Karpas-422 (cell line): ENCODE measurements around the gene POPDC3. TPM values are rescaled to one million over a fixed set of nuclear protein-coding genes. Genes with fewer than 3 reads are reported as not detected.

ENCODE experiments used
- DNase-seq: peaks from one replicate; pipeline ENCODE4 v3.0.0-alpha.2; 2015
- H2AFZ ChIP-seq: fragments of 200-600 bp; sonication (generic); 2 replicates; pipeline ENCODE4 v1.6.1; 2014; ENCODE audit warnings: antibody characterized with exemption, low read length, mixed read lengths
- H3K27ac ChIP-seq: fragments of 200-600 bp; sonication (generic); 2 replicates; pipeline ENCODE4 v1.5.1; 2014; ENCODE audit warnings: mild to moderate bottlenecking, low read length, moderate library complexity
- H3K27me3 ChIP-seq: fragments of 200-600 bp; sonication (generic); 2 replicates; pipeline ENCODE4 v1.6.1; 2014; ENCODE audit warnings: low read length, mixed read lengths
- H3K36me3 ChIP-seq: fragments of 200-600 bp; sonication (generic); 2 replicates; pipeline ENCODE4 v1.6.1; 2014; ENCODE audit warnings: low read length, mixed read lengths; ENCODE audit not compliant: insufficient read depth
- H3K4me1 ChIP-seq: fragments of 200-600 bp; sonication (generic); 2 replicates; pipeline ENCODE4 v1.6.1; 2014; ENCODE audit warnings: mild to moderate bottlenecking, low read length, mixed read lengths
- H3K4me2 ChIP-seq: fragments of 200-600 bp; sonication (generic); 2 replicates; pipeline ENCODE4 v1.6.1; 2014; ENCODE audit warnings: low read length, low read depth, mild to moderate bottlenecking; ENCODE audit not compliant: poor library complexity, severe bottlenecking
- H3K4me3 ChIP-seq: fragments of 200-600 bp; sonication (generic); 2 replicates; pipeline ENCODE4 v1.5.1; 2014; ENCODE audit warnings: mild to moderate bottlenecking, antibody characterized with exemption, low read length, mixed read lengths
- H3K79me2 ChIP-seq: fragments of 200-600 bp; sonication (generic); 2 replicates; pipeline ENCODE4 v1.6.1; 2014; ENCODE audit warnings: mild to moderate bottlenecking, low read length, mixed read lengths
- H3K9ac ChIP-seq: fragments of 200-600 bp; sonication (generic); 2 replicates; pipeline ENCODE4 v1.6.0; 2014; ENCODE audit warnings: low read length
- H3K9me2 ChIP-seq: fragments of 200-600 bp; sonication (generic), shearing (Covaris generic); replicated peaks from 2 replicates; pipeline ENCODE4 v1.6.0; 2014; ENCODE audit warnings: mild to moderate bottlenecking, low read length, moderate library complexity; ENCODE audit not compliant: insufficient read depth
- H3K9me3 ChIP-seq: fragments of 300-700, 200-600 bp; sonication (generic); 2 replicates; pipeline ENCODE4 v1.6.1; 2014; ENCODE audit warnings: low read length, mixed read lengths
- H4K20me1 ChIP-seq: fragments of 200-600 bp; sonication (generic); 2 replicates; pipeline ENCODE4 v1.6.1; 2014; ENCODE audit warnings: mild to moderate bottlenecking, antibody characterized with exemption, low read length, low read depth; ENCODE audit not compliant: insufficient read depth
- total RNA-seq: library from RNA; depleted of rRNA; stranded (reverse); fragments of >200 nt; shearing (Covaris generic); gene quantifications from 2 replicates; pipeline ENCODE4 v1.2.3, GENCODE V29; 2014; ENCODE audit warnings: low replicate concordance

Gene POPDC3
- total RNA-seq, 1 experiment from 2014 or later = not detected

DNA sequence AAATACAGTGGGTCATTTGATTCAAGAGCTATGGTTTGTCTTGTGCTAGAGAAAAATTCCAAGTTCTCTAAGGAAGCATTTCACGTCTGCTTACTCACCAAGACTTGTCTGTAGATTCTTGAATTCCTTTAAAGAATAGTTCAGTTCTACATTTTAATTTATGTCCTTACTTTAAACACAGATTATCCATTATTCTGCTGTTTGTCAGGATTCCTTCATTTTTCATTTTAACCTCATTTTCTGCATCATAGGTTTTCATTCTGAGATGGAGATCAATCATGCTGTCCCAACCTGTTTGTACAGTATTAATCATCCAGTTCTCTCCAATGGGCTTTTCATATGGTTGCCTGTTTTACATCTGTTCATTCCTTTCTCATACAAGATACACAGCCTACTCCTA is 24.5 kb upstream of the POPDC3 start:
- no peak overlapping the region for H3K4me2 ChIP-seq
- H3K27ac ChIP-seq = no peak overlapping the region
- no peak overlapping the region for H3K4me3 ChIP-seq
- no peaks in the 10 kb centered on the region for H3K79me2 ChIP-seq
- no peak overlapping the region for H3K9ac ChIP-seq
- H3K9me3 ChIP-seq = no peaks in the 10 kb centered on the region
- no peaks in the 10 kb centered on the region for H3K9me2 ChIP-seq
- H4K20me1 ChIP-seq = no peaks in the 10 kb centered on the region
- no peak overlapping the region for H2AFZ ChIP-seq
- H3K36me3 ChIP-seq = no peaks in the 10 kb centered on the region
- DNase-seq = no peak
- H3K27me3 ChIP-seq = no peaks in the 10 kb centered on the region
- no peaks in the 10 kb centered on the region for H3K4me1 ChIP-seq

DNA sequence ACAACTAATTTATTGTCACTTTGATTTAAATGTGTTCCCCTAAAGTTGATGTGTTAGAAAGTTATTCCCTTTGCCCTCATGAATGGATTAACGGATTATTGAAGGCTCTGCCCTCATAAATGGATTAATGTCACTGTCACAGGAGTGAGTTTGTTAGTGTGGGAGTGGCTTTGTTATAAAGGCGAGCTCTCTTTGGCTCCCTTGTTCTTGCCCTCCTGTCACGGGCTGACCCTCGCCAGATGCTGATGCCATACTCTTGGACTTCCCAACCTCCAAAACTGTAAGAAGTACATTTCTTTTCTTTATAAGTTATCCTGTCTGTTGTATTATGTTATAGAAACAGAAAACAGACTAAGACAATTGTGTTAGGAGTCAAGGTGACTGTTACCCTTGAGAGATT is 22.7 kb upstream of the POPDC3 start:
- H3K27ac ChIP-seq = no peak overlapping the region
- H3K4me3 ChIP-seq = no peak overlapping the region
- H3K9me2 ChIP-seq = no peaks in the 10 kb centered on the region
- H3K9me3 ChIP-seq = no peaks in the 10 kb centered on the region
- H3K9ac ChIP-seq = no peak overlapping the region
- no peak overlapping the region for H2AFZ ChIP-seq
- no peaks in the 10 kb centered on the region for H4K20me1 ChIP-seq
- H3K4me1 ChIP-seq = no peaks in the 10 kb centered on the region
- no peaks in the 10 kb centered on the region for H3K36me3 ChIP-seq
- no peaks in the 10 kb centered on the region for H3K79me2 ChIP-seq
- no peak overlapping the region for H3K4me2 ChIP-seq
- no peak for DNase-seq
- no peaks in the 10 kb centered on the region for H3K27me3 ChIP-seq

DNA sequence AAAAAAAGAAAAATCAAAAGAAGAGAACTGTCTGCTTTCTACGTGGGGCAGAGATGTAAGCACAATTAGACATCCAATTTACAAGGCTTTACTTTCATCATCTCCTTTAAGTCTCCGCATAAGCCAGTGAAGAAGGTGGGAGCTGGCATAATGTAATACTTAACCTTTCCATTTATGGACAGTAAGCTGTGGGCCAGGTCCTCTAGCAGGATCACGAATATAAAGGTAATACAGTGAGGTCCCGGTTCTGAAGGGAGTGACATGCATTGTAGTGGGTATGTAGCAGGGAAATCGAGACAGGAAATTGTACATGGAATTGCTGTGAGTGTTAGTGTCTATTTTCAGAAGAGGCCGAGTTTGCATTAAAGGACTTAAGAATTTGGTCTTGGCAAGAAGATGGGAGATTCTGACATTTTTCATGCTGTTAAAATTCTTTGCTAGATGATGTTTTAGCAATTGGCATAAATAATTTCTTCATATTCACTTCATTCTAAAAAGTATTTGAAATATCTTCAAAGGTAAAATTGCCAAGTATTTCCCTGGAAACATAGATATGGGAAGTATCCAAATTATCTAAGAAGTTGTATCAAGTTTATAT is 20.4 kb upstream of the POPDC3 start:
- no peak overlapping the region for H3K4me2 ChIP-seq
- DNase-seq = no peak
- H3K9ac ChIP-seq = no peak overlapping the region
- no peak overlapping the region for H2AFZ ChIP-seq
- no peak overlapping the region for H3K4me3 ChIP-seq
- H3K4me1 ChIP-seq = no peaks in the 10 kb centered on the region
- no peaks in the 10 kb centered on the region for H3K79me2 ChIP-seq
- H4K20me1 ChIP-seq = no peaks in the 10 kb centered on the region
- H3K27me3 ChIP-seq = no peaks in the 10 kb centered on the region
- H3K9me2 ChIP-seq = no peaks in the 10 kb centered on the region
- H3K27ac ChIP-seq = no peak overlapping the region
- no peaks in the 10 kb centered on the region for H3K36me3 ChIP-seq
- H3K9me3 ChIP-seq = no peaks in the 10 kb centered on the region

DNA sequence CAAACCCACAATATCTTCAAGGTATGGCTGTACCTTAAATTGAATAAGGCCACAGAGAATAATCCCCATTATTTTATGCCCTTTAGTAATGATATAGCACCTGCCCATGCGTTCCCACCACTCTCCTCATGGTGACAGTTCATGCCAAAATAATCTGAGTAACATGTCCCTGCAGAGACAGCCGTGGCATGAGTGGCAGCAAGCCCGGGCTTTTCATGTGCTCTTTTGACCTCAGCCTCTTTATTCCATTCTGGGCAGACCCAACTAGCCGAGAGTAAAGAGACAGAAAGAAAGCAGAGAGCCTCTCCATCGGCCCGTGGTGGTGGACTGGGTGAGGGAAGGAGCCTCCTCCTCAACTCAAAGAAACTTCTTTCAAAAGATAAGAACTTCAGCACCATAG is 19.9 kb upstream of the POPDC3 start:
- Histone ChIP-seq H3K27ac (no peak overlapping the region), H4K20me1 (no peaks in the 10 kb centered on the region), H3K27me3 (no peaks in the 10 kb centered on the region), H3K4me1 (no peaks in the 10 kb centered on the region), H3K9me2 (no peaks in the 10 kb centered on the region; the same call in 1 of the 2 replicates), H3K4me3 (no peak overlapping the region), H3K9me3 (no peaks in the 10 kb centered on the region), H3K9ac (no peak overlapping the region), H3K36me3 (no peaks in the 10 kb centered on the region), H3K4me2 (no peak overlapping the region), H3K79me2 (no peaks in the 10 kb centered on the region), H2AFZ (no peak overlapping the region)
- DNase-seq = no peak

DNA sequence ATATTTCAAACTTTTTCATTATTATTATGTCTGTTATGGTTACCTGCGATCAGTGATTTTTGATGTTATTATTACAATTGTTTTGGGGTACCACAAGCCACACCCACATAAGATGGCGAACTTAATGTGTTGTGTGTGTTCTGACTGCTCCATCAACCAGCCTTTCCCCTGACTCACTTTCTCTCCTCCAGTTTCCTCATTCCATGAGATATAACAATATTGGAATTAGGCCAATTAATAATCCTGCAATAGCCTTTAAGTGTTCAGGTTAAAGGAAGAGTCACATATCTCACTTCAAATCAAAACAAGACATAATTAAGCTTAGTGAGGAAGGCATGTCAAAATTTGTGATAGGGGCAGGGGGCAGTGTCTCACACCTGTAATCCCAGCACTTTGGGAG is 16.3 kb upstream of the POPDC3 start:
- Histone ChIP-seq H3K4me2 (no peak overlapping the region), H3K9me2 (no peaks in the 10 kb centered on the region; the same call in 1 of the 2 replicates), H3K36me3 (no peaks in the 10 kb centered on the region), H3K4me1 (no peaks in the 10 kb centered on the region), H3K9me3 (no peaks in the 10 kb centered on the region), H3K4me3 (no peak overlapping the region), H3K27me3 (peaks cover 4% of the 10 kb centered on the region; the same call in 1 of the 2 replicates), H3K9ac (no peak overlapping the region), H3K79me2 (no peaks in the 10 kb centered on the region), H3K27ac (no peak overlapping the region), H2AFZ (no peak overlapping the region), H4K20me1 (no peaks in the 10 kb centered on the region)
- DNase-seq = no peak

DNA sequence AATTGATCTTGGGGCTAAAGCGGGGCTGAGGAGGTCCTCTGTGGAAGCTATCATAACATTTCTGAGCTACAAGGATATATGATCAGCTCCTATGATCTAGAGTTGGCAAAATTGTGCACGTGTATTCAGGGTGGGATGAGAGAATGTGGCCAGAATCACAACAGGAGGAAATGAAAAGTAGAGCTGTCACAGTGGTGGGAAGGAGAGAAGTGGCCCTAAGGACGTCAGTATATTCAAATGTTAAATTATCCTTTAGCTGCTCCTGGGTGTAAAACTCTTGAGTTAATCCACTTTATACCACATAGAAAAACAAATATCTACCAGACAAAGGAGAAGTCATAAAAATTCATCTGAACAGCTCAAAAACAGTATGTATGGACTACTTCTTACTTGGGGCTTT is 14.8 kb upstream of the POPDC3 start:
- Histone ChIP-seq H3K9me3 (no peaks in the 10 kb centered on the region), H3K4me1 (no peaks in the 10 kb centered on the region), H3K9ac (no peak overlapping the region), H3K27me3 (peaks cover 4% of the 10 kb centered on the region; the same call in 1 of the 2 replicates), H3K27ac (no peak overlapping the region), H3K36me3 (no peaks in the 10 kb centered on the region), H3K4me2 (no peak overlapping the region), H3K9me2 (no peaks in the 10 kb centered on the region; the same call in 1 of the 2 replicates), H4K20me1 (peaks cover under 1% of the 10 kb centered on the region; the same call in 1 of the 2 replicates), H3K79me2 (no peaks in the 10 kb centered on the region), H2AFZ (no peak overlapping the region), H3K4me3 (no peak overlapping the region)
- no peak for DNase-seq

DNA sequence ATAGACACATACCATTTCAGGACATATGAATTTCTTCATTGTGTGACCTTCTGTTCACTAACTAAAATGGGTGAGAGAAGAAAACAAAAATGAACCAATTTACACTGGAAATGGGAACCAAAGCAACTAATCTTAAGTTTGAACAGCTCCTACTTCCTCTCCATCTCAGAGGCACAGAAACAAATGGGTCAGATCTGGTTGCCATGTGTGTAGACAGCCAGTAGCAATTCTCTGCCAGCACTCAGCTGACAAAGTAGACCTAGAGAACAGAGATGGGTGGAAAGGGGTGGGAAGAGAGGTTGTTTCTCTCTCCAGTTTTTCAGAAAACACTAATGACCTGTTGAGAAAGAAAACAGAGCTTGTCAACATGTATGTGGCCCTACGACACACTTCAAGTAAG is 14.3 kb upstream of the POPDC3 start:
- H3K27me3 ChIP-seq = peaks cover 4% of the 10 kb centered on the region; the same call in 1 of the 2 replicates
- DNase-seq = no peak
- no peak overlapping the region for H3K4me3 ChIP-seq
- no peak overlapping the region for H3K9ac ChIP-seq
- no peaks in the 10 kb centered on the region; the same call in 1 of the 2 replicates for H3K9me2 ChIP-seq
- no peaks in the 10 kb centered on the region for H3K9me3 ChIP-seq
- H3K27ac ChIP-seq = no peak overlapping the region
- H4K20me1 ChIP-seq = peaks cover 6% of the 10 kb centered on the region; the same call in 1 of the 2 replicates
- no peaks in the 10 kb centered on the region for H3K79me2 ChIP-seq
- no peaks in the 10 kb centered on the region for H3K36me3 ChIP-seq
- peaks cover 1% of the 10 kb centered on the region for H3K4me1 ChIP-seq
- H3K4me2 ChIP-seq = no peak overlapping the region
- H2AFZ ChIP-seq = no peak overlapping the region

DNA sequence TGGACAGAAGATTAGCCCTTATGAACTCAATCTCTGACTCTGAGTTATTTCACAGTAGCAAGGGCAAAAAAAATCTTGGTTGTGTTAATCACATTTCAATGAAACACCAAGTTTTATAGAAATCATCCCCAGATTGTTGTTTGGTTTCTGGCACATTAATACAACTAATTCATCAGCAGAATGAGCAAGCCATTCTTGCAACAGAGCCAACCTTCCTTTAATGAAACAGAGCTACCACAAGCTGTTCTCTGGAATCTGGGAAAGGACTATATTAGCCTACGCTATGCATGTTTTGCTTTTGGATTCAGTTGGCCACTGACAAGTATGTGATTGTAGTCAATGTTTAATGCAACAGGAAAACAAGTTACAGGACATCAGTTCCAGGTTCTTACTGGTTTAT is 13.8 kb upstream of the POPDC3 start:
- H3K9me3 ChIP-seq = no peaks in the 10 kb centered on the region
- H3K4me3 ChIP-seq = no peak overlapping the region
- H3K4me1 ChIP-seq = peaks cover 6% of the 10 kb centered on the region
- peaks cover 10% of the 10 kb centered on the region; the same call in 1 of the 2 replicates for H4K20me1 ChIP-seq
- H3K79me2 ChIP-seq = no peaks in the 10 kb centered on the region
- H3K9me2 ChIP-seq = no peaks in the 10 kb centered on the region; the same call in 1 of the 2 replicates
- H3K27ac ChIP-seq = no peak overlapping the region
- no peak overlapping the region for H3K9ac ChIP-seq
- no peak for DNase-seq
- H3K36me3 ChIP-seq = no peaks in the 10 kb centered on the region
- H2AFZ ChIP-seq = no peak overlapping the region
- peaks cover 4% of the 10 kb centered on the region; the same call in 1 of the 2 replicates for H3K27me3 ChIP-seq
- no peak overlapping the region for H3K4me2 ChIP-seq
